Measurements from ENCODE around the gene TEX26.

DNA sequence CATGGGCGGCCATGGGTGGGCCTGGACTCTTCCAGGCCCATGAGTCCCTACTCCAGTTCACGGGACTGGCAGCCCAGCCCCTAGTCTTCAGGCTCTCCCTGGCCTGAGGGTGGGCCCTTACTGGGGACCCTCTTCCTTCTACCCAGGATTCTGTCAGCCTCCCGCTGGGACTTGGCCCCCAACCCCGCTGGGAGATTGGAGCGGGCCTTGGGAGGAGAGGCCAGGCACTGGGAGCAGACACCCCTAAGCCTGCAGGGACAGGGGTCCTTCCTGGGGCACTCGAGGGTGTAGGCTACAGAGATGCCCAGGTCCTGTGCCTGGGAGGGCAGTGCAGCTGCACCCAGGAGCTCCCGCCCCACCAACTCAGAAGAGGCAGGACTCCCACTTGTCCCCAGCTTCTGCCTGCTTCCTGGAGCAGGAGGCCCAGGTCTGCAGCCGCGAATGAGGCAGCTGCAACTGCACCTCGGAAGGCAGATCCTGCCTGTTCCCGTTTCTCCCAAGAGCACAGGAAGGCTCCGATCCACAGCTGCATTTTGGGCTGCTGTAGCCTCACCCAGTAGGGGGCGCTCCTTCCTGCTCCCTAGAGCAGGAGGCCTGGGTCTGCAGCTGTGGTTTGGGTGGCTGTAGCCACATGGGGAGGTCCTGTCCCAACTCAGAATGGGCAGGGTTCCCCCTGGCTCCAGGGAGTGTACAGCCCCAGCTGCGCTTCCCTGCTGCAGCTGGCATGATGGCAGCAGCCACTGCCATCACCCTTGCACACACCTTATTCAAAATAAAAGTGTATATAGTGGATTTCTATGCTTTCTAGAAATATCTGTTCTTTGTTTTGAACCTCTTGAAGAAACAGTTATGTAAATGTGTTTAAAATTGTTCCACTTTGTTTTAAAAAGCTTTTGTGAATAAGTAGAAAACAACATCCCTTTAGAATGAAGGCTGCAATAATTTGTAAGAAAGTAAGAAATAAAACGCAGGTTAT, 46.8 kb downstream of the TEX26 start:
- TF ChIP-seq, protein P1, sequence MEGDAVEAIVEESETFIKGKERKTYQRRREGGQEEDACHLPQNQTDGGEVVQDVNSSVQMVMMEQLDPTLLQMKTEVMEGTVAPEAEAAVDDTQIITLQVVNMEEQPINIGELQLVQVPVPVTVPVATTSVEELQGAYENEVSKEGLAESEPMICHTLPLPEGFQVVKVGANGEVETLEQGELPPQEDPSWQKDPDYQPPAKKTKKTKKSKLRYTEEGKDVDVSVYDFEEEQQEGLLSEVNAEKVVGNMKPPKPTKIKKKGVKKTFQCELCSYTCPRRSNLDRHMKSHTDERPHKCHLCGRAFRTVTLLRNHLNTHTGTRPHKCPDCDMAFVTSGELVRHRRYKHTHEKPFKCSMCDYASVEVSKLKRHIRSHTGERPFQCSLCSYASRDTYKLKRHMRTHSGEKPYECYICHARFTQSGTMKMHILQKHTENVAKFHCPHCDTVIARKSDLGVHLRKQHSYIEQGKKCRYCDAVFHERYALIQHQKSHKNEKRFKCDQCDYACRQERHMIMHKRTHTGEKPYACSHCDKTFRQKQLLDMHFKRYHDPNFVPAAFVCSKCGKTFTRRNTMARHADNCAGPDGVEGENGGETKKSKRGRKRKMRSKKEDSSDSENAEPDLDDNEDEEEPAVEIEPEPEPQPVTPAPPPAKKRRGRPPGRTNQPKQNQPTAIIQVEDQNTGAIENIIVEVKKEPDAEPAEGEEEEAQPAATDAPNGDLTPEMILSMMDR (conservative IDR thresholded peaks at IDR 0.05; ENCODE audit: low read depth, low read length) = peak; percentile 21; the same call in 1 of the 2 replicates
- TF ChIP-seq MXI1 (IDR thresholded peaks at IDR 0.05; ENCODE audit: borderline replicate concordance, low read depth, low read length) (no peak), POLR2A (IDR thresholded peaks at IDR 0.05; ENCODE audit: low read depth, low read length) (no peak)

All from IMR-90 (cell line).